SK-N-SH treated with all-trans-retinoic acid at 6 μM for 48 hours (cell line): Measurements from ENCODE around the gene CCT3.
"Not testable (repeated sequence)": the region's sequence is repeated elsewhere in the genome, so short reads cannot be mapped to it uniquely, and the experiment has no call there.

Experiments
- ATAC-seq: fragments of 200-7000 bp; cut with Tn5 transposase; 3 replicates; pipeline ENCODE4 v1.9.1; 2020; ENCODE audit warnings: mild to moderate bottlenecking, moderate library complexity
- ARNTL ChIP-seq: fragments of 450-650 bp; formaldehyde crosslinking; IDR thresholded peaks from 2 replicates; pipeline ENCODE4 v1.5.0; 2020; ENCODE audit warnings: low read depth, mild to moderate bottlenecking, moderate library complexity, borderline replicate concordance
- BACH2 ChIP-seq: fragments of 250-450 bp; sonication (Bioruptor Pico); IDR thresholded peaks from 2 replicates; pipeline ENCODE4 v1.9.0; 2021; ENCODE audit warnings: mild to moderate bottlenecking, borderline replicate concordance
- CSDC2 ChIP-seq: fragments of 250-450 bp; sonication (Bioruptor Pico); IDR thresholded peaks from 2 replicates; pipeline ENCODE4 v1.5.0; 2020; ENCODE audit warnings: mild to moderate bottlenecking, moderate library complexity
- CSRNP3 ChIP-seq: fragments of 250-450 bp; sonication (Bioruptor Pico); IDR thresholded peaks from 2 replicates; pipeline ENCODE4 v1.5.1; 2021; ENCODE audit warnings: mild to moderate bottlenecking, moderate library complexity
- ESRRG ChIP-seq: fragments of 250-450 bp; sonication (Bioruptor Pico); IDR thresholded peaks from 2 replicates; pipeline ENCODE4 v1.6.1; 2021; ENCODE audit warnings: mild to moderate bottlenecking
- OSR1 ChIP-seq: fragments of 250-450 bp; sonication (Bioruptor Pico); IDR thresholded peaks from 2 replicates; pipeline ENCODE4 v1.8.0; 2022; ENCODE audit warnings: moderate library complexity, mild to moderate bottlenecking, inconsistent platforms
- PATZ1 ChIP-seq: fragments of 250-450 bp; sonication (Bioruptor Pico); IDR thresholded peaks from 2 replicates; pipeline ENCODE4 v1.8.0; 2020; ENCODE audit warnings: mild to moderate bottlenecking, moderate library complexity, borderline replicate concordance
- RARB ChIP-seq: fragments of 250-450 bp; sonication (Bioruptor Pico); IDR thresholded peaks from 2 replicates; pipeline ENCODE4 v1.8.0; 2021; ENCODE audit warnings: mild to moderate bottlenecking, moderate library complexity
- SNAI2 ChIP-seq: fragments of 250-450 bp; sonication (Bioruptor Pico); IDR thresholded peaks from 2 replicates; pipeline ENCODE4 v1.5.0; 2020; ENCODE audit warnings: mild to moderate bottlenecking, moderate library complexity
- TCF4 ChIP-seq: fragments of 250-450 bp; sonication (Bioruptor Pico); IDR thresholded peaks from 2 replicates; pipeline ENCODE4 v1.8.0; 2021; ENCODE audit warnings: mild to moderate bottlenecking, moderate library complexity, borderline replicate concordance
- TOX ChIP-seq: fragments of 250-450 bp; sonication (Bioruptor Pico); IDR thresholded peaks from 2 replicates; pipeline ENCODE4 v1.8.0; 2021; ENCODE audit warnings: mild to moderate bottlenecking, moderate library complexity, borderline replicate concordance
- TSHZ2 ChIP-seq: fragments of 250-450 bp; sonication (Bioruptor Pico); IDR thresholded peaks from 2 replicates; pipeline ENCODE4 v1.5.0; 2020; ENCODE audit warnings: mild to moderate bottlenecking, moderate library complexity
- ZC3H10 ChIP-seq: fragments of 250-450 bp; sonication (Bioruptor Pico); IDR thresholded peaks from 2 replicates; pipeline ENCODE4 v1.5.1; 2021; ENCODE audit warnings: mild to moderate bottlenecking, moderate library complexity
- ZFP3 ChIP-seq: fragments of 250-450 bp; sonication (Bioruptor Pico); IDR thresholded peaks from 2 replicates; pipeline ENCODE4 v1.5.0; 2020; ENCODE audit warnings: mild to moderate bottlenecking, moderate library complexity
- ZFP30 ChIP-seq: fragments of 450-650 bp; formaldehyde crosslinking; IDR thresholded peaks from 2 replicates; pipeline ENCODE4 v1.5.0; 2022; ENCODE audit warnings: mild to moderate bottlenecking, moderate library complexity
- ZNF70 ChIP-seq: fragments of 450-650 bp; formaldehyde crosslinking; IDR thresholded peaks from 2 replicates; pipeline ENCODE4 v1.5.0; 2020; ENCODE audit warnings: mild to moderate bottlenecking, moderate library complexity
- TF ChIP-seq, protein P1 (sequence below): fragments of 250-450 bp; sonication (Bioruptor Pico); IDR thresholded peaks from 2 replicates; pipeline ENCODE4 v1.5.1; 2020; ENCODE audit warnings: low read depth, mild to moderate bottlenecking, moderate library complexity
- TF ChIP-seq, protein P2 (sequence below): fragments of 250-450 bp; sonication (Bioruptor Pico); IDR thresholded peaks from 2 replicates; pipeline ENCODE4 v1.8.0; 2021; ENCODE audit warnings: low read depth, mild to moderate bottlenecking, moderate library complexity, borderline replicate concordance

CCT3 gene

GRCh38 chr1:156356262-156356874 is 18.3 kb upstream of the CCT3 start (continued):
- TF ChIP-seq, protein P1, sequence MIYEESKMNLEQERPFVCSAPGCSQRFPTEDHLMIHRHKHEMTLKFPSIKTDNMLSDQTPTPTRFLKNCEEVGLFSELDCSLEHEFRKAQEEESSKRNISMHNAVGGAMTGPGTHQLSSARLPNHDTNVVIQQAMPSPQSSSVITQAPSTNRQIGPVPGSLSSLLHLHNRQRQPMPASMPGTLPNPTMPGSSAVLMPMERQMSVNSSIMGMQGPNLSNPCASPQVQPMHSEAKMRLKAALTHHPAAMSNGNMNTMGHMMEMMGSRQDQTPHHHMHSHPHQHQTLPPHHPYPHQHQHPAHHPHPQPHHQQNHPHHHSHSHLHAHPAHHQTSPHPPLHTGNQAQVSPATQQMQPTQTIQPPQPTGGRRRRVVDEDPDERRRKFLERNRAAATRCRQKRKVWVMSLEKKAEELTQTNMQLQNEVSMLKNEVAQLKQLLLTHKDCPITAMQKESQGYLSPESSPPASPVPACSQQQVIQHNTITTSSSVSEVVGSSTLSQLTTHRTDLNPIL = no peak
- no peak for TF ChIP-seq CSDC2 (CRISPR knock-in tag)
- no peak for TF ChIP-seq ZC3H10 (CRISPR knock-in tag)

DNA sequence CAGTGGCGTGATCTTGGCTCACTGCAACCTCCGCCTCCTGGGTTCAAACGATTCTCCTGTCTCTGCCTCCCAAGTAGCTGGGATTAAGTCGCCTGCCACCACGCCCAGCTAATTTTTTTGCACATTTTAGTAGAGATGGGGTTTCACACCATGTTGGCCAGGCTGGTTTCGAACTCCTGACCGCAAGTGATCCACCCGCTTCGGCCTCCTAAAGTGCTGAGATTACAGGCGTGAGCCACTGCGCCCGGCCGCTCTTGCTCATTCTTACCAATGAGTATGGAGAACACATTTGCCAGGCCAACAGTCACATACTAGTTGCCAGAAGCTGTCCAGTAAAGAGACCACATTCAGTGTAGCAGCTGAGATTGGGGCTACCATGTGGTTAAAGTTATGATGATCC is 14.4 kb upstream of the CCT3 start:
- not testable (repeated sequence) for ATAC-seq

DNA sequence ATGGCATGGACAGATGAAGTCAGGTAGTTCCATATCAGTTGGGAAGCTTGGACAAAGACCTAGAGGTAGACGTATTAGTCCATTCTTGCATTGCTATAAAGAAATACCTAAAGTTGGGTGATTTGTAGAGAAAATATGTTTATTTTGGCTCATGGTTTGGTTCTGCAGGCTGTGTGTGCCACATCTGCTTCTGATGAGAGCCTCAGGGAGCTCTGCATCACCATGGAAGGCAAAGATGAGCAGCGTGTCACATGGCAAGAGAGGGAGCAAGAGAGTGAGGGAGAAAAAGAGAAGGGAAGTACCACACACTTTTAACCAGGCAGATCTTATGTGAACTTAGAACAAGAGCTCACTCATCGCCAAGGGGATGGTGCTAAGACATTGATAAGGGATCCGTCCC is 9.2 kb upstream of the CCT3 start:
- peak; percentile 90 for ATAC-seq
- no peak for TF ChIP-seq ESRRG (CRISPR knock-in tag)
- TF ChIP-seq TCF4 = 0 out of 2 replicates have a peak, but pooled peaks have one; percentile 43
- TF ChIP-seq ZFP30 (CRISPR knock-in tag) = no peak
- TF ChIP-seq, protein P1 = no peak
- TF ChIP-seq PATZ1 (CRISPR knock-in tag) = no peak

DNA sequence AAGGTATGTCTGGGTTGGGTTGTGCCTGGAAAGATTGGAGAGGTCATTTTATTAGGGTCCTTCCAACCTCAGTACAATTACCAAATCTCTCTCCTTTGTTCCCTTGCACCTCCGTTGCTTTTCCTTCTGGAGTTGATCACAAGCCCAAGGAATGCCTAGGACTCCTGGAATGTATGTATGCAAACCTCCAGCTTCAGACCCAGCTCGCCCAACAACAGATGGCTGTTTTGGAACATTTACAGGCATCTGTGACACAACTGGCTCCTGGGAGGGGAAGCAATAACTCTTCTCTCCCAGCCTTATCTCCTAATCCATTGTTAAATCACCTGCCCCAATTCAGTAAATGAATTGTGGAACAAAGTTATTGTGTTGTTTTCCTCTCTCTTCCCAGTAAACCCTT is 8.5 kb upstream of the CCT3 start:
- TF ChIP-seq RARB (CRISPR knock-in tag) = no peak
- TF ChIP-seq, protein P2, sequence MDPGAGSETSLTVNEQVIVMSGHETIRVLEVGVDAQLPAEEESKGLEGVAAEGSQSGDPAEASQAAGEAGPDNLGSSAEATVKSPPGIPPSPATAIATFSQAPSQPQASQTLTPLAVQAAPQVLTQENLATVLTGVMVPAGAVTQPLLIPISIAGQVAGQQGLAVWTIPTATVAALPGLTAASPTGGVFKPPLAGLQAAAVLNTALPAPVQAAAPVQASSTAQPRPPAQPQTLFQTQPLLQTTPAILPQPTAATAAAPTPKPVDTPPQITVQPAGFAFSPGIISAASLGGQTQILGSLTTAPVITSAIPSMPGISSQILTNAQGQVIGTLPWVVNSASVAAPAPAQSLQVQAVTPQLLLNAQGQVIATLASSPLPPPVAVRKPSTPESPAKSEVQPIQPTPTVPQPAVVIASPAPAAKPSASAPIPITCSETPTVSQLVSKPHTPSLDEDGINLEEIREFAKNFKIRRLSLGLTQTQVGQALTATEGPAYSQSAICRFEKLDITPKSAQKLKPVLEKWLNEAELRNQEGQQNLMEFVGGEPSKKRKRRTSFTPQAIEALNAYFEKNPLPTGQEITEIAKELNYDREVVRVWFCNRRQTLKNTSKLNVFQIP (CRISPR knock-in tag) = no peak
- no peak for TF ChIP-seq OSR1 (CRISPR knock-in tag)
- TF ChIP-seq ARNTL (CRISPR knock-in tag) = no peak
- TF ChIP-seq CSDC2 (CRISPR knock-in tag) = no peak
- TF ChIP-seq ESRRG (CRISPR knock-in tag) = no peak
- TF ChIP-seq TCF4 = peak; percentile 46; the same call in 1 of the 2 replicates
- peak; percentile 68; the same call in 1 of the 2 replicates for TF ChIP-seq ZNF70 (CRISPR knock-in tag)
- no peak for TF ChIP-seq ZC3H10 (CRISPR knock-in tag)
- 0 out of 2 replicates have a peak, but pooled peaks have one; percentile 12 for TF ChIP-seq TSHZ2 (CRISPR knock-in tag)
- TF ChIP-seq, all 23 proteins: peak for 3

GRCh38 chr1:156346035-156346434 is 7.9 kb upstream of the CCT3 start:
- not testable (repeated sequence) for ATAC-seq

More for the DNA sequence above, 8.5 kb upstream of the CCT3 start:
- ATAC-seq = peak; percentile 80

DNA sequence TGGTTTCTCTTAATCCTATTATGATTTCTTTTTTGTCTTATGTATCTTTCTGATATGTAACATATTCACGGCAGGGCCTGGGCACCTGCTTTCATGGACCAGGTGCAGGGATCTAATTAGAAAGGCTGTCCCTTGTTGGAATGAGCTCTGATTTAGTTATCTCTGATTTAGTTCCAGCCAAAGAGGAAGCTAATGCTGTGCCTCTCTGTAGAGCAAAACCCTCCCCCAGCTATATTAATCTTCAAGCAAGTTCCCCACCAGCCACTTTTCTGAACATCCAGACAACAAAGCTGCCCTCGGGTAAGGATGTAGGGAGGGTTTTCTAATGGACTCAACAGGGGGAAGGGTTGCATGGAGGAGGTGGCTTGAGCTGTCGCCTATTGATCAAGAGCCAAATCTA is 6.3 kb upstream of the CCT3 start:
- no peak for TF ChIP-seq BACH2
- TF ChIP-seq TOX = no peak
- no peak for TF ChIP-seq RARB (CRISPR knock-in tag)
- TF ChIP-seq CSRNP3 (CRISPR knock-in tag) = no peak
- TF ChIP-seq ZFP3 (CRISPR knock-in tag) = no peak
- TF ChIP-seq, protein P2 (CRISPR knock-in tag) = no peak
- TF ChIP-seq SNAI2 = no peak
- ATAC-seq = no peak
